Tibial nerve (tissue), 4 donors: ENCODE measurements around the gene RPN2.

Source experiments
- CTCF ChIP-seq, 5 experiments: fragments of 200-600 bp in 3 of 5; fragments of 450-650 bp in 2 of 5; sonication (generic) in 3 of 5; IDR thresholded peaks; one replicate each; pipeline ENCODE4 v1.5.1; 2016 to 2019; ENCODE audit warnings: antibody characterized with exemption in 5 of 5, mild to moderate bottlenecking in 3 of 5, moderate library complexity in 2 of 5
- EP300 ChIP-seq, 2 donors: sonication (generic); formaldehyde crosslinking; IDR thresholded peaks; one replicate each; pipeline ENCODE4 v1.6.1; 2017; ENCODE audit warnings: antibody characterized with exemption in 2 of 2, mild to moderate bottlenecking in 1 of 2

GRCh38 chr20:37218976-37219375 lies 39.8 kb downstream of the RPN2 start:
- no peak for TF ChIP-seq CTCF (IDR thresholded peaks at IDR 0.05)
- no peak for TF ChIP-seq EP300 (IDR thresholded peaks at IDR 0.05)
